Loucy (cell line): ENCODE results near the gene CORO2B.

Source experiments
- CTCF ChIP-seq: fragments of 200-600 bp; sonication (generic); conservative IDR thresholded peaks from 2 replicates; pipeline ENCODE4 v1.5.1; 2014; ENCODE audit warnings: mild to moderate bottlenecking, antibody characterized with exemption, low read length
- EZH2phosphoT487 ChIP-seq: fragments of 200-600 bp; IDR thresholded peaks from 2 replicates; pipeline ENCODE4 v1.6.1; 2018; ENCODE audit warnings: antibody characterized with exemption, mild to moderate bottlenecking, moderate library complexity, borderline replicate concordance

GRCh38 chr15:68706256-68706655 lies 127.5 kb downstream of the CORO2B start:
- no peak for TF ChIP-seq CTCF
- TF ChIP-seq EZH2phosphoT487, result no peak
